Fibroblast of lung (primary cell): ENCODE data around the gene ARRDC1. TPM values are rescaled to one million over a fixed set of nuclear protein-coding genes. Genes with fewer than 3 reads are reported as not detected.

ENCODE experiments used
- DNase-seq, 2 donors: peaks; one replicate each; pipeline versions ENCODE4 v3.0.0 to v3.0.0-alpha.2; 2010; ENCODE audit warnings: low read depth in 2 of 2
- H2AFZ ChIP-seq: 2 replicates; pipeline ENCODE4 v1.5.1; 2012; ENCODE audit warnings: low read length, control low read depth, inconsistent platforms
- H3K27ac ChIP-seq: 2 replicates; pipeline ENCODE4 v1.5.1; 2011; ENCODE audit warnings: low read length, control low read depth; ENCODE audit not compliant: insufficient read depth
- H3K27me3 ChIP-seq: 2 replicates; pipeline ENCODE4 v1.5.1; 2011; ENCODE audit warnings: mild to moderate bottlenecking, low read length; ENCODE audit not compliant: control insufficient read depth, insufficient read depth
- H3K36me3 ChIP-seq: 2 replicates; pipeline ENCODE4 v1.5.1; 2011; ENCODE audit warnings: low read length; ENCODE audit not compliant: control insufficient read depth, insufficient read depth
- H3K4me1 ChIP-seq: 2 replicates; pipeline ENCODE4 v1.5.1; 2011; ENCODE audit warnings: low read length; ENCODE audit not compliant: control insufficient read depth, insufficient read depth; ENCODE audit errors: extremely low read depth
- H3K4me2 ChIP-seq: 2 replicates; pipeline ENCODE4 v1.5.1; 2011; ENCODE audit warnings: low read length, control low read depth; ENCODE audit not compliant: insufficient read depth; ENCODE audit errors: extremely low read depth
- H3K4me3 ChIP-seq, 4 experiments: fragments of 200-600 bp in 1 of 4; sonication (generic) in 1 of 4; replicated peaks in 1 of 4; 2 replicates each; pipeline ENCODE4 v1.5.1; 2011 to 2016; ENCODE audit warnings: low read length in 4 of 4, low read depth in 3 of 4, mild to moderate bottlenecking in 3 of 4, control low read depth in 2 of 4, inconsistent platforms in 1 of 4, mixed read lengths in 1 of 4; ENCODE audit not compliant: insufficient read depth in 1 of 4; ENCODE audit errors: control extremely low read depth in 1 of 4
- H3K79me2 ChIP-seq: 2 replicates; pipeline ENCODE4 v1.5.1; 2012; ENCODE audit warnings: mild to moderate bottlenecking, low read length, inconsistent platforms; ENCODE audit not compliant: control insufficient read depth, insufficient read depth
- H3K9ac ChIP-seq: 2 replicates; pipeline ENCODE4 v1.5.1; 2011; ENCODE audit warnings: mild to moderate bottlenecking, low read length, control low read depth; ENCODE audit not compliant: insufficient read depth
- H3K9me3 ChIP-seq: 2 replicates; pipeline ENCODE4 v1.5.1; 2012; ENCODE audit warnings: low read depth, low read length; ENCODE audit not compliant: control insufficient read depth, insufficient read depth
- H4K20me1 ChIP-seq: 2 replicates; pipeline ENCODE4 v1.5.1; 2011; ENCODE audit warnings: low read length; ENCODE audit not compliant: control insufficient read depth, insufficient read depth; ENCODE audit errors: extremely low read depth
- CTCF ChIP-seq, 2 donors: IDR thresholded peaks in 1 of 2; conservative IDR thresholded peaks in 1 of 2; 1 replicate in 1 of 2; 2 replicates in 1 of 2; pipeline ENCODE4 v1.5.1; 2011 to 2012; ENCODE audit warnings: low read length in 2 of 2, control low read depth in 1 of 2, inconsistent platforms in 1 of 2, low read depth in 1 of 2, mild to moderate bottlenecking in 1 of 2
- EZH2 ChIP-seq: IDR thresholded peaks from 2 replicates; pipeline ENCODE4 v1.5.1; 2012; ENCODE audit warnings: low read length, control low read depth, mild to moderate bottlenecking; ENCODE audit errors: missing control alignments
- polyA plus RNA-seq, 2 donors: library from polyadenylated mRNA; depleted of rRNA in 1 of 2; stranded (reverse) in 1 of 2; unstranded in 1 of 2; fragments of >200 nt; gene quantifications; 2 replicates each; pipeline ENCODE4 v1.2.1, GENCODE V29; 2011 to 2012; ENCODE audit warnings: missing spikeins in 1 of 2
- total RNA-seq: library from RNA; depleted of rRNA; stranded (reverse); fragments of >200 nt; gene quantifications from 2 replicates; pipeline ENCODE4 v1.2.1, GENCODE V29; 2014

The ARRDC1 gene
- total and polyA plus RNA-seq, 2 donors (not counting 1 experiment from before 2014, with no cell fraction given) = 8.3 to 17.2 TPM

GRCh38 chr9:137634016-137634415, 28.5 kb downstream of the ARRDC1 start:
- no peaks in the 10 kb centered on the region for H4K20me1 ChIP-seq

GRCh38 chr9:137638680-137639079, 33.2 kb downstream of the ARRDC1 start:
- H3K4me2 ChIP-seq = peak overlapping the region; percentile 84
- no peak for TF ChIP-seq CTCF (conservative IDR thresholded peaks at IDR 0.05 in 1 of 2, IDR thresholded peaks at IDR 0.05 in 1 of 2; ENCODE audit: low read depth in 1 of 2, low read length in 2 of 2)
- no peak for TF ChIP-seq EZH2

More at GRCh38 chr9:137634016-137634415, 28.5 kb downstream of the ARRDC1 start:
- H3K4me2 ChIP-seq = no peak overlapping the region
- no peak for TF ChIP-seq CTCF (conservative IDR thresholded peaks at IDR 0.05 in 1 of 2, IDR thresholded peaks at IDR 0.05 in 1 of 2; ENCODE audit: low read depth in 1 of 2, low read length in 2 of 2)
- TF ChIP-seq EZH2 = no peak
- H3K4me3 ChIP-seq = no peak overlapping the region
- H2AFZ ChIP-seq = no peak overlapping the region
- peaks cover 16% of the 10 kb centered on the region for H3K4me1 ChIP-seq
- H3K27ac ChIP-seq = no peak overlapping the region
- H3K36me3 ChIP-seq = no peaks in the 10 kb centered on the region
- H3K9ac ChIP-seq = no peak overlapping the region
- DNase-seq = no peak
- no peaks in the 10 kb centered on the region for H3K27me3 ChIP-seq
- peaks cover 77% of the 10 kb centered on the region for H3K79me2 ChIP-seq
- H3K9me3 ChIP-seq = no peaks in the 10 kb centered on the region

GRCh38 chr9:137639303-137640051, 34.0 kb downstream of the ARRDC1 start:
- Histone ChIP-seq H3K27ac (peak overlapping the region; percentile 37), H4K20me1 (no peaks in the 10 kb centered on the region)

More at GRCh38 chr9:137638680-137639079, 33.2 kb downstream of the ARRDC1 start:
- Histone ChIP-seq H3K9ac (no peak overlapping the region), H2AFZ (no peak overlapping the region), H3K4me1 (no peaks in the 10 kb centered on the region), H3K36me3 (no peaks in the 10 kb centered on the region), H3K27ac (peak overlapping the region; percentile 37), H3K4me3 (peak overlapping the region in 2 of 4 experiments; percentile 36 to 50), H3K9me3 (no peaks in the 10 kb centered on the region), H3K79me2 (peaks cover 71% of the 10 kb centered on the region), H3K27me3 (no peaks in the 10 kb centered on the region), H4K20me1 (no peaks in the 10 kb centered on the region)
- no peak for DNase-seq

More at GRCh38 chr9:137639303-137640051, 34.0 kb downstream of the ARRDC1 start:
- DNase-seq = peak in 1 of 2 donors; percentile 42
- Histone ChIP-seq H3K4me3 (peak overlapping the region; percentile 19 to 50 (median 36)), H3K4me1 (no peaks in the 10 kb centered on the region), H3K9me3 (no peaks in the 10 kb centered on the region), H3K4me2 (peak overlapping the region; percentile 84), H3K27me3 (no peaks in the 10 kb centered on the region), H3K9ac (peak overlapping the region; percentile 28), H3K36me3 (no peaks in the 10 kb centered on the region), H3K79me2 (peaks cover 68% of the 10 kb centered on the region), H2AFZ (no peak overlapping the region)
- no peak for TF ChIP-seq CTCF (conservative IDR thresholded peaks at IDR 0.05 in 1 of 2, IDR thresholded peaks at IDR 0.05 in 1 of 2; ENCODE audit: low read depth in 1 of 2, low read length in 2 of 2)
- TF ChIP-seq EZH2 = no peak
